ENCODE measurements around the gene PACS2.

Gene PACS2

GRCh38 chr14:105439179-105439578 lies 124.6 kb downstream of the PACS2 start:
- DNase-seq (ENCODE audit: low read depth, low spot score), result no peak

- DNase-seq (ENCODE audit: low read depth, low spot score), result no peak
Measured at GRCh38 chr14:105439710-105440553, 125.4 kb downstream of the PACS2 start.

- no peak for DNase-seq (ENCODE audit: low read depth, low spot score)
Measured at GRCh38 chr14:105440554-105440900, 126.0 kb downstream of the PACS2 start.

GRCh38 chr14:105440992-105441391 lies 126.4 kb downstream of the PACS2 start:
- DNase-seq (ENCODE audit: low read depth, low spot score), result no peak

DNA sequence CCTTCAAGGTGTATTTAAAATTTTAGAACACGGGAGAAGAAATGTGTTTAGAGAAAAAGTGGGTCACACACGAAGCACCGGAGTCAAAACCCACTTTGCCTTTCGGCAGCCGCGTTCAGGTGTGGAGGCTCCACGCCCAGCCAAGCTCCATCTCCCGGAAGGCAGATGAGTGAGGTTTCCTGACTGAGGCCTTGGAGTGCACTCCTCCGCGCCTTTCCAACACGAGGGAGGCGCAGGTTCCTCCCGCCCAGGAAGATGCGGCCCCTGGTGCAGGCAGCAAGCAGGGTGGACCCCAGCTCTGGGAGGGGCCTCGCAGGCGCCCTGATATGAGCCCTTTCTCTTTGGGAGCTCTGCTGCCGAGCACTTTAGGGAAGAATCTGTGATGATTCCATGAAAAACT lies 127.6 kb downstream of the PACS2 start:
- DNase-seq (ENCODE audit: low read depth, low spot score), result no peak

DNA sequence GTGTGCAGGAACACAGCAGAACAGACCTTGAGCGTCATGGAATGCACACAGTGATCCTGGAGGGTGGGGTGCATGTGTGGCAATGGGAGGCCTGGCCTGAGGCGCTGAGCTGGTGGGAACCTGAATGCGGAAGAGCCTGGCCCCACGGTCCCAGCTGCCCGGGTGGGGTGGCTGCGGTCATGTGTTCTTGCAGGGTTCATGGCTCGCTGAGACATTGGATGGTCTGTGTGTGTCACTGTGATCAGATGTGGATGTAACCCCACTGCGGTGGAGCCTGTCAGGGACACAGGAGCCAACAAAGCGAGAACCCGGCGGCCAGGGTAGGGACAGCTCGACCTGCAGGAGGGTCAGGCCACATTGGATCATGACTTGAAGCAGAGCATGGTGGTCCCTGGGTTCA lies 128.3 kb downstream of the PACS2 start:
- no peak for DNase-seq (ENCODE audit: low read depth, low spot score)

DNA sequence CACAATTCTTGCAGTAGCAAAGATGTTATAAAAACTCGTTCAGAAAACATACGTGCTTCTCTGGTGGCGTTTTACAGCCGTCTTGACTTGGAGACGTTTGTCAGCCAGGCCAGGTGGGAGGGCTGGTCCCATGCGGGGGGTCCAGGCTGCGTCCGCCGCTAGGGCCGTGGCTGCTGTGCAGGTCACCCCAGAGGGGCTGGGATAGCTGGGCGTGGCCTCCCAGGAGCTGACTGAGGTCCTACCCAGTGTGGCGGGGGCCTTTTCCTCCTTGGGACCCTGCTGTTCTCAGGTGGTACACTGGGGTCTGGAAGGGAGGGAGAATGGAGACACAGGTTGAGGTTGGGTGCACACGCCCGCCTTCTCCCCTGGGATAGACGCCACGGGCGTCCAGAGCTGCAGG lies 130.3 kb downstream of the PACS2 start:
- DNase-seq (ENCODE audit: low read depth, low spot score), result no peak

DNA sequence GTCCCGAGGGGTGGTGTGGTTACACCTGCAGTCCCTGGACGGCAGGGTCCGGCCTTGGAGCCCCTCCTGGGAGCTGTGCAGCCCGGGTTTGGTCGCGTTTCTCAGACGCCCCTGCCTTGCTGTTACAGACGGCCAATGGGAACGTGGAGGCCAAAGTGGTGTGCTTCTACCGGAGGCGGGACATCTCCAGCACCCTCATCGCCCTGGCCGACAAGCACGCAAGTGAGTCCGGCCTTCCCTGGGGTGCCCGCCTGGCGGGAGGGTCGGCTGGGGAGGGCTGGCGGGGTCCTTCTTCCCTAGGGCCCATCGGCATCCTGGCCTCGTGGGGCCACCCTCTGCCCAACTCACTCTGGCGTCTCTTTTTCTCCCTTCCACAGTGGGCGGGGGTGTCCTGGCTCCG lies 130.7 kb downstream of the PACS2 start:
- no peak for DNase-seq (ENCODE audit: low read depth, low spot score)

DNA sequence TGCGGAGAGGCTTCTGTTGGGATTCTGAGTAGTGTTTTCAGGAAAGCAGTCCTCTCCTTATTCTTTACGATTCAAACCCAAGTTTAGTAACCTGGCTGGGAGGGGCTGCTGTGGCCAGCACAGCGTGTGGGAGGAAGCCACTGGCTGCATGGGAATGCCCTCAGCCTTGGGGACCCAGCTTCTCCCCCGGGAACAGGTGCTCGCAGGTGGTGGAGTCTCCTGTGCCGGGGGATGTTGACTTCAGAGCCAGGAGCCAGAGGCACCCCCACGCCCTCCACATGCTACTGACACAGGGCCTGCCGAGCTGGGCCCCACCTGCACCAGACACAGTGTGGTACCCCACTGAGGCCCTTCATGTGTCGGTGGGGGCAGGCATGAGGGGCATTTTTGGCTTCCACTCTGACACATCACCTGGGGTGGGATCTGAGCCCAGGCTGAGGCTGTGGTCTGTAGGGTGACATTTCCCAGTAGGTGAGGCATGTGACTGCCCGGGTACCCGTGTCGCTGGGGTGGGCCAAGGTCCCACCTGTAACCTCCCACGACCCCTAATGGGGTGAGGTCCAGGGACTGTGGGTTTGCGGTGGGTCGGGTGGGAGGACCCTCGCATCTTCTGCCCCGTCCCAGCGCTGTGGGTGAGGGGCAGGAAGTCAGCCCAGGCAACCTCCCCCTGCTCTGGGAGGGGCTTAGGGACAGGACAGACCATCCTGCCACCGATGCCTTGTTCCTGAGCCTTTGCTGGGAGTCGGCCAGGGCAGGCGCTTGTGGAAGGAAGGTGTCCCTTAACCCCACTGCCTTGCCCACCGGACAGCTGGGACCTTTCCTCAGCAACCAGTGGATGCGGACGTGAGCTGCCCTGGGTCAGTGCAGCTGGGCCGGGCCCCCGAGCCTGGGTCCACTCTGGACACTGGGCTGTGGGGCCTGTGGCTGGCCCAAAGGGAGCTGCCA lies 131.6 kb downstream of the PACS2 start:
- DNase-seq (ENCODE audit: low read depth, low spot score), result no peak

DNA sequence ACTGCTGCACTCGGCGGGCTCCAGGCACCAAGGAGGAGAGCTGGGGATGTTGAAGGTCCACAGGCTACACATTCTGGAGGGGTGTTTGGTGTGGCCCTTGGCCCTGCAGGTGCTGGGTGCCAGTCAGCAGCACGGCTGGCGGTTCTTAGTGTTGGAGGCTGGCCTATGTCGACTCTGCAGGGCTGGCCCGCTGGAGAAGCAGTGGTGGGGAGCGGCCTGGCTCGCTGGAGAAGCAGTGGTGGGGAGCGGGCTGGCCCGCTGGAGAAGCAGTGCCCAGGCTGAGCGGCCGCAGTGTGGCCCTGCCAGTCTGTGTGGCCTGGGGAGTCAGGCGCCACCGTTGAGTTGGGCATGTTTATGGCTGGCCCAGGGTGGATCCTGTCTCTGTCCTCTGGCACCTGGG lies 132.4 kb downstream of the PACS2 start:
- DNase-seq (ENCODE audit: low read depth, low spot score), result no peak
